Mammary epithelial cell (primary cell): ENCODE data around the gene TBX15.

Experiments used
- CTCF ChIP-seq, 2 donors: IDR thresholded peaks in 1 of 2; conservative IDR thresholded peaks in 1 of 2; 2 replicates each; pipeline ENCODE4 v1.5.1; 2011 to 2012; ENCODE audit warnings: inconsistent platforms in 2 of 2, low read length in 2 of 2, mild to moderate bottlenecking in 2 of 2, control low read depth in 1 of 2, low read depth in 1 of 2; ENCODE audit not compliant: insufficient read depth in 1 of 2; ENCODE audit errors: extremely low read depth in 1 of 2
- EZH2 ChIP-seq: IDR thresholded peaks from 2 replicates; pipeline ENCODE4 v1.6.1; 2012; ENCODE audit warnings: low read length, inconsistent platforms, borderline replicate concordance

DNA sequence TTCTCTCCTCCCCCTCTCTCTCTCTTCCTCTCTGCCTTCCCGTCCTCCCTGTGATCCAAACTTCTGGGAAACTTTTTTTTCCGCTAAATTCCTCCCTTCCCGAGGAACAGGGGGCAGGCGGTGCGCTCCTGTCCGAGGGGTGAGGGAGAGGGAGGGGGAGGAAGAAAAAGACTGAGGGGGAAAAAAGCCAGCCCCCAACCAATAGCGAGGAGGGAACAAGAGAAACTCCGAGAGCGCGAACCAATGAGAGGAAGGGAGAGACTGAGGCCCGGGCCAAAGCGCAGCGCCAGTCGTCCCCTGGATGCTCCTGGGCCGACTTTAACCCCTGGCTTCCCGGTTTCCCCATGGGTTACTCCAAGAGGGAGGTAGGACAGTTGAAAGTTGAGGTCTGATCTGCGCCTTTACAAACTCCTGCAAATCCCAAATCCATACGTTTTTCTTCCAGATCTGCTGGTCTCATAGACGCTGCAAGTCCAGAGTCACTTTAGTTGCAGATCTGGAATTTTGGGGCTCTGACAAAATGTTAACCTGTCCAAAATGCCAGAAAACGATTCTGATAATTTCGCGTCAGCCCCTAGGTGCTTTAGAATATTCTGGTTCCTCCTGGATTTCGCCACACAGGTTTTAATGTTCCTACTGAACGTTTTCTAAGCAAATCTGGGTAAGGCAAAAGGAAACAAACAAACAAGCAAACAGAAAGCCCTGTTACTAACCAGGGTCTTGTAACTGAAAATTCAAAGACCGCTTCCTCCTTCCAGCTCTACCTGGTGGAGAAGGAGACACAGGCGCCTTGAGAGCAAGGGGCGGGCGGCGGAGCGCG is at the start of gene TBX15:
- no peak for TF ChIP-seq CTCF (conservative IDR thresholded peaks at IDR 0.05 in 1 of 2, IDR thresholded peaks at IDR 0.05 in 1 of 2; ENCODE audit: extremely low read depth in 1 of 2, insufficient read depth in 1 of 2, low read depth in 1 of 2, low read length in 2 of 2)
- TF ChIP-seq EZH2, result no peak
